GM12878 (cell line): Measurements from ENCODE around the gene SPAG16. TPM values are rescaled to one million over a fixed set of nuclear protein-coding genes. Genes with fewer than 3 reads are reported as not detected.

Source experiments
- ATAC-seq: fragments of 200-7000 bp; cut with Tn5 transposase; 3 replicates; pipeline ENCODE4 v1.9.1; 2020; ENCODE audit warnings: mild to moderate bottlenecking, moderate library complexity
- BruUV-seq: library from RNA; stranded (reverse); fragments of 400-500 nt; replicated peaks from 2 replicates; lab custom pipeline; 2021; lab: Mats Ljungman, UMichigan
- CTCF ChIA-PET: fragments of 300-600 bp; sonication (Branson Sonifier 250); formaldehyde crosslinking; extraction: SDS; loops from one replicate; lab custom pipeline; 2021; ENCODE audit warnings: inconsistent platforms; lab: Yijun Ruan, JAX
- POLR2A ChIA-PET: fragments of 350-600 bp; formaldehyde crosslinking; extraction: SDS; loops from one replicate; lab custom pipeline; 2021; ENCODE audit warnings: inconsistent platforms; lab: Charles Lee
- RAD21 ChIA-PET: fragments of 300-600 bp; sonication (Branson Sonifier 250); formaldehyde crosslinking; loops from one replicate; lab custom pipeline; 2023; ENCODE audit warnings: antibody characterized with exemption; ENCODE audit not compliant: unreplicated experiment; lab: Charles Lee
- SMC1A ChIA-PET: fragments of 300-600 bp; sonication (Branson Sonifier 250); formaldehyde crosslinking; loops from one replicate; lab custom pipeline; 2023; ENCODE audit not compliant: unreplicated experiment, uncharacterized antibody; lab: Charles Lee
- DNase-seq: peaks from one replicate; pipeline ENCODE4 v3.0.0-alpha.2; 2011; ENCODE audit warnings: low read depth, low spot score
- FAIRE-seq: peaks from 3 replicates; lab custom pipeline; 2011; peaks lifted over from hg19 to GRCh38; lab: Jason Lieb, UNC
- H2AFZ ChIP-seq: 2 replicates; pipeline ENCODE4 v1.6.0; 2011; ENCODE audit warnings: low read depth, low read length, control low read depth; ENCODE audit not compliant: control insufficient read depth
- H3K27ac ChIP-seq: 2 replicates; pipeline ENCODE4 v1.5.1; 2011; ENCODE audit warnings: control low read depth; ENCODE audit not compliant: control insufficient read depth, insufficient read depth
- H3K27me3 ChIP-seq, 2 experiments: replicated peaks in 1 of 2; 2 replicates each; pipeline versions ENCODE4 v1.6.0 to v1.6.1; 2011; ENCODE audit warnings: low read length in 1 of 2; ENCODE audit not compliant: control insufficient read depth in 2 of 2, insufficient read depth in 2 of 2
- H3K36me3 ChIP-seq, 2 experiments: 2 replicates each; pipeline ENCODE4 v1.5.1; 2011; ENCODE audit warnings: low read length in 1 of 2; ENCODE audit not compliant: control insufficient read depth in 2 of 2, insufficient read depth in 2 of 2
- H3K4me1 ChIP-seq: 2 replicates; pipeline ENCODE4 v1.6.1; 2011; ENCODE audit warnings: mild to moderate bottlenecking, low read length, moderate library complexity, mixed read lengths; ENCODE audit not compliant: control insufficient read depth, insufficient read depth
- H3K4me2 ChIP-seq: 2 replicates; pipeline ENCODE4 v1.6.0; 2011; ENCODE audit warnings: control low read depth; ENCODE audit not compliant: control insufficient read depth, insufficient read depth
- H3K4me3 ChIP-seq: fragments of 200-600 bp; sonication (generic); 2 replicates; pipeline ENCODE4 v1.5.1; 2016
- H3K79me2 ChIP-seq: 2 replicates; pipeline ENCODE4 v1.6.0; 2011; ENCODE audit warnings: low read length; ENCODE audit not compliant: control insufficient read depth, insufficient read depth
- H3K9ac ChIP-seq: 2 replicates; pipeline ENCODE4 v1.8.0; 2011; ENCODE audit warnings: low read length, control low read depth, mixed read lengths; ENCODE audit not compliant: control insufficient read depth, insufficient read depth
- H3K9me3 ChIP-seq: replicated peaks from 3 replicates; pipeline ENCODE4 v1.5.1; 2011; ENCODE audit warnings: mild to moderate bottlenecking, low read length; ENCODE audit not compliant: control insufficient read depth, insufficient read depth
- H4K20me1 ChIP-seq: 2 replicates; pipeline ENCODE4 v1.6.0; 2011; ENCODE audit not compliant: control insufficient read depth, insufficient read depth
- BCL11A ChIP-seq: IDR thresholded peaks from 2 replicates; pipeline ENCODE4 v1.6.1; 2011; ENCODE audit warnings: low read depth, low read length
- CEBPB ChIP-seq, 2 experiments: fragments of 150-350 bp in 1 of 2; IDR thresholded peaks; 2 replicates each; pipeline ENCODE4 v1.6.1; 2012 to 2014; ENCODE audit warnings: low read depth in 2 of 2, low read length in 2 of 2, borderline replicate concordance in 1 of 2, inconsistent platforms in 1 of 2
- DPF2 ChIP-seq: fragments of 450-650 bp; IDR thresholded peaks from 2 replicates; pipeline ENCODE4 v1.6.1; 2017; ENCODE audit warnings: mild to moderate bottlenecking
- EZH2 ChIP-seq: IDR thresholded peaks from 2 replicates; pipeline ENCODE4 v1.6.1; 2012; ENCODE audit warnings: low read depth, mild to moderate bottlenecking, control low read depth, inconsistent platforms, low read length, borderline replicate concordance; ENCODE audit not compliant: control insufficient read depth
- LARP7 ChIP-seq: fragments of 450-650 bp; IDR thresholded peaks from 2 replicates; pipeline ENCODE4 v1.6.1; 2017; ENCODE audit warnings: mild to moderate bottlenecking
- NFYB ChIP-seq: IDR thresholded peaks from 2 replicates; pipeline ENCODE4 v1.6.1; 2011; ENCODE audit warnings: low read depth, mild to moderate bottlenecking, low read length, improper control_type of control experiment, moderate library complexity; ENCODE audit not compliant: insufficient read depth
- PAX8 ChIP-seq: fragments of 450-650 bp; IDR thresholded peaks from 2 replicates; pipeline ENCODE4 v1.6.1; 2017; ENCODE audit warnings: mild to moderate bottlenecking, moderate library complexity
- PML ChIP-seq: IDR thresholded peaks from 2 replicates; pipeline ENCODE4 v1.6.1; 2012; ENCODE audit warnings: low read length, inconsistent platforms
- RAD21 ChIP-seq: IDR thresholded peaks from 2 replicates; pipeline ENCODE4 v1.6.1; 2011; ENCODE audit warnings: mild to moderate bottlenecking, low read depth, low read length, moderate library complexity; ENCODE audit not compliant: insufficient read depth
- RUNX3 ChIP-seq: IDR thresholded peaks from 2 replicates; pipeline ENCODE4 v1.6.1; 2012; ENCODE audit warnings: low read length, inconsistent platforms
- SMC3 ChIP-seq: IDR thresholded peaks from 2 replicates; pipeline ENCODE4 v1.6.1; 2011; ENCODE audit warnings: low read length, improper control_type of control experiment, borderline replicate concordance
- STAT1 ChIP-seq: fragments of 450-650 bp; conservative IDR thresholded peaks from 2 replicates; pipeline ENCODE4 v1.6.1; 2014; ENCODE audit warnings: antibody characterized with exemption, mild to moderate bottlenecking
- TCF7 ChIP-seq: IDR thresholded peaks from 2 replicates; pipeline ENCODE4 v1.6.1; 2014; ENCODE audit warnings: antibody characterized with exemption, borderline replicate concordance
- ZBTB11 ChIP-seq: fragments of 450-650 bp; formaldehyde crosslinking; IDR thresholded peaks from 2 replicates; pipeline ENCODE4 v1.5.0; 2022; ENCODE audit warnings: mild to moderate bottlenecking, missing genetic modification characterization
- ZBTB4 ChIP-seq: fragments of 450-650 bp; formaldehyde crosslinking; IDR thresholded peaks from 2 replicates; pipeline ENCODE4 v1.4.0; 2022; ENCODE audit warnings: mild to moderate bottlenecking, moderate library complexity
- ZNF207 ChIP-seq: fragments of 450-650 bp; IDR thresholded peaks from 2 replicates; pipeline ENCODE4 v1.6.1; 2014; ENCODE audit warnings: antibody characterized with exemption, mild to moderate bottlenecking, borderline replicate concordance
- ZNF274 ChIP-seq: IDR thresholded peaks from one replicate; pipeline ENCODE4 v1.8.0; 2011; ENCODE audit not compliant: insufficient read length, insufficient read depth
- ZNF384 ChIP-seq: IDR thresholded peaks from 2 replicates; pipeline ENCODE4 v1.6.1; 2012; ENCODE audit warnings: low read depth, mild to moderate bottlenecking, low read length, improper control_type of control experiment, borderline replicate concordance
- WGBS: methylation state at CpG from one replicate; pipeline ENCODE4 v1.1.6; 2016; ENCODE audit warnings: low lambda C conversion rate; ENCODE audit not compliant: insufficient replicate concordance, insufficient coverage; ENCODE audit errors: missing lambda C conversion rate; 5-methylcytosine and 5-hydroxymethylcytosine counted together
- in situ Hi-C: fragments of 300-500 bp; cut with MboI; formaldehyde crosslinking; loops from 9 replicates; pipeline ENCODE4 v1.14.3; 2018; ENCODE audit warnings: mixed read lengths
- intact Hi-C: fragments of 100-400 bp; cut with micrococcal nuclease; formaldehyde crosslinking; loops from one replicate; pipeline ENCODE4 v1.14.2; 2022; ENCODE audit not compliant: unreplicated experiment
- polyA plus RNA-seq, 11 experiments: library from polyadenylated mRNA; depleted of rRNA in 4 of 11; unstranded in 6 of 11; stranded (reverse) in 5 of 11; fragments of >200 nt; fragmentation: Nextera tagmentation in 4 of 11; fragmentation: Illumina TruSeq in 1 of 11; extraction: Ambion mirVana in 4 of 11; extraction: Trizol in 1 of 11; gene quantifications; 1 replicate in 1 of 11; 2 replicates in 10 of 11; pipeline versions ENCODE4 v1.2.1 to v1.2.3, GENCODE V29; 2011 to 2016; ENCODE audit warnings: inconsistent platforms in 2 of 11, missing spikeins in 2 of 11, low read depth in 1 of 11
- total RNA-seq, 4 experiments: library from RNA; depleted of rRNA in 3 of 4; stranded (reverse); fragments of >200 nt in 3 of 4; fragmentation: Illumina TruSeq in 1 of 4; extraction: Trizol in 1 of 4; gene quantifications; 2 replicates each; pipeline versions ENCODE4 v1.2.1 to v1.2.3, GENCODE V29; 2013 to 2021

Gene SPAG16
- total and polyA plus RNA-seq, 10 of the 15 experiments (the other 5 are each of a cell fraction or from before 2014, with no cell fraction given): 6.0 to 25.0 (median 15.2) TPM

- no TSS peak for BruUV-seq
- Histone ChIP-seq H3K4me1 (no peaks in the 10 kb centered on the region), H3K9me3 (no peaks in the 10 kb centered on the region), H3K79me2 (no peaks in the 10 kb centered on the region), H3K27me3 (no peaks in the 10 kb centered on the region), H4K20me1 (no peaks in the 10 kb centered on the region), H3K27ac (no peak overlapping the region), H3K9ac (no peak overlapping the region), H2AFZ (no peak overlapping the region), H3K36me3 (no peaks in the 10 kb centered on the region), H3K4me3 (no peak overlapping the region), H3K4me2 (no peak overlapping the region)
- peak; percentile 11 for DNase-seq
- no peak for FAIRE-seq
- WGBS: 100% methylated on average over 1 of the region's 1 CpG
- intact Hi-C loops: loop anchor here (1.0 to 5.0 kb wide), 4 partner anchors 127 to 1247 kb away; no protein-coding TSS in a partner anchor
- SMC1A ChIA-PET: interaction anchor here (0.5 to 1.2 kb wide), 5 partner anchors 10 to 1254 kb away, joined by 4 read pairs; no protein-coding TSS in a partner anchor
- RAD21 ChIA-PET: interaction anchor here (1.0 kb wide), 3 partner anchors 317 to 651 kb away, joined by 3 to 4 read pairs (median 4); partner anchors contain the start of gene SPAG16
- in situ Hi-C loops: loop anchor here (5.0 to 25.0 kb wide), 2 partner anchors 682 to 1247 kb away; no protein-coding TSS in a partner anchor
- peak; percentile 98 for ATAC-seq
- CTCF ChIA-PET: interaction anchor here (0.7 to 4.4 kb wide), 9 partner anchors 19 to 1527 kb away, joined by 3 to 24 read pairs (median 4); partner anchors contain the start of gene SPAG16
- POLR2A ChIA-PET: interaction anchor here (0.6 kb wide), 2 partner anchors 13 to 550 kb away, joined by 3 to 4 read pairs; no protein-coding TSS in a partner anchor
- TF ChIP-seq ZNF207 (no peak), TCF7 (no peak), NFYB (no peak), LARP7 (no peak), EZH2 (no peak), ZBTB4 (no peak), ZNF274 (no peak), BCL11A (no peak), ZBTB11 (CRISPR knock-in tag) (no peak), ZNF384 (no peak), SMC3 (peak; percentile 74; the same call in 1 of the 2 replicates), STAT1 (no peak), RUNX3 (peak; percentile 71), PML (no peak), CEBPB (IDR thresholded peaks at IDR 0.05; ENCODE audit: borderline replicate concordance in 1 of 2, low read depth in 2 of 2, low read length in 2 of 2) (no peak), PAX8 (no peak), DPF2 (no peak), RAD21 (peak; percentile 60)
Measured at GRCh38 chr2:213934560-213934959, 650.3 kb downstream of the SPAG16 start.
